Tongue (tissue), 2 donors: ENCODE data around the gene PTPRT. TPM values are rescaled to one million over a fixed set of nuclear protein-coding genes. Genes with fewer than 3 reads are reported as not detected.
A peak's percentile ranks its signal among the peaks of the same experiment; 100 is the strongest.

Experiments
- DNase-seq: peaks from one replicate; pipeline ENCODE4 v3.0.0-alpha.2; 2015
- total RNA-seq: library from RNA; depleted of rRNA; stranded (reverse); fragments of >200 nt; gene quantifications from one replicate; pipeline ENCODE4 v1.2.3, GENCODE V29; 2014

PTPRT gene
- total RNA-seq, 1 donor from 2014 or later, result 0.92 TPM

- no peak for DNase-seq
Observed at GRCh38 chr20:42610070-42610469, 579.6 kb downstream of the PTPRT start.

GRCh38 chr20:42609618-42610017 is 580.1 kb downstream of the PTPRT start:
- DNase-seq, result no peak

- no peak for DNase-seq
Observed at GRCh38 chr20:42604998-42605956, 584.4 kb downstream of the PTPRT start.

- no peak for DNase-seq
Observed at GRCh38 chr20:42603655-42604054, 586.1 kb downstream of the PTPRT start.

- DNase-seq, result no peak
Observed at GRCh38 chr20:42598581-42598980, 591.1 kb downstream of the PTPRT start.

- no peak for DNase-seq
Observed at GRCh38 chr20:42595625-42596024, 594.1 kb downstream of the PTPRT start.

- peak; percentile 25 for DNase-seq
Observed at GRCh38 chr20:42594659-42595058, 595.0 kb downstream of the PTPRT start.

GRCh38 chr20:42594011-42594410 is 595.7 kb downstream of the PTPRT start:
- DNase-seq, result peak; percentile 73

GRCh38 chr20:42589976-42590639 is 599.6 kb downstream of the PTPRT start:
- DNase-seq, result no peak

- DNase-seq, result no peak
Observed at GRCh38 chr20:42588847-42589246, 600.9 kb downstream of the PTPRT start.

- DNase-seq, result no peak
Observed at GRCh38 chr20:42587427-42587826, 602.3 kb downstream of the PTPRT start.

- DNase-seq, result no peak
Observed at GRCh38 chr20:42581311-42581710, 608.4 kb downstream of the PTPRT start.

- DNase-seq, result peak; percentile 85
Observed at GRCh38 chr20:42576167-42576566, 613.5 kb downstream of the PTPRT start.

GRCh38 chr20:42572320-42573016 is 617.2 kb downstream of the PTPRT start:
- DNase-seq, result no peak

- no peak for DNase-seq
Observed at GRCh38 chr20:42567409-42567808, 622.3 kb downstream of the PTPRT start.

- DNase-seq, result peak; percentile 66
Observed at GRCh38 chr20:42565235-42565995, 624.3 kb downstream of the PTPRT start.

GRCh38 chr20:42559665-42560064 is 630.0 kb downstream of the PTPRT start:
- no peak for DNase-seq

- no peak for DNase-seq
Observed at GRCh38 chr20:42556575-42556974, 633.1 kb downstream of the PTPRT start.

GRCh38 chr20:42553374-42553773 is 636.3 kb downstream of the PTPRT start:
- DNase-seq, result no peak

GRCh38 chr20:42549496-42549895 is 640.2 kb downstream of the PTPRT start:
- no peak for DNase-seq

- no peak for DNase-seq
Observed at GRCh38 chr20:42544926-42545325, 644.8 kb downstream of the PTPRT start.

GRCh38 chr20:42532831-42533230 is 656.9 kb downstream of the PTPRT start:
- DNase-seq, result no peak
